Measurements from ENCODE around the gene ENTPD6.

DNA sequence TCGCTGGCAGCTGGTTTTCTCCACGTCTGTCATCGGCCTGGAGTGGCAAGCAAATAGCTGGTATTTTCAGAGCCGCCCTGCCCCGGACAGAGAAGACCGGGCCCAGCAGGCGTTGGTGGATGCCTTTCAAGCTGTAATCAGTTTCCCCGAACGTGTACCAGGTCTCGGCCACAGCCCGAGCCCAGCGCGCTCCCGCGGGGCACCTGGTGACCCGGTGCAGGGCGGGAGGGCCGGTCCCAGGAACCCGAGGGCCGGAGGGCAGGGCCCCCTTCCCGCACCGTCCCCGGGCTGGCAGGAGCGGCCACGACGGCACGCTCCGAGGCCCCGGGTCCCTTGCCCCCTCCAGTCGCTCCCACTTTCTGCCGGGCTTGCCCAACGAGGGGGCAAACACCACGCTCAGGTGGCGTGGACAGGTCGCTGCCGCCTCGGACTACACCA, 52.0 kb downstream of the ENTPD6 start:
- no peak for TF ChIP-seq USF2 (IDR thresholded peaks at IDR 0.05; ENCODE audit: low read depth, low read length)
- TF ChIP-seq POLR2A (IDR thresholded peaks at IDR 0.05; ENCODE audit: low read depth, low read length), result no peak
- TF ChIP-seq, protein P1, sequence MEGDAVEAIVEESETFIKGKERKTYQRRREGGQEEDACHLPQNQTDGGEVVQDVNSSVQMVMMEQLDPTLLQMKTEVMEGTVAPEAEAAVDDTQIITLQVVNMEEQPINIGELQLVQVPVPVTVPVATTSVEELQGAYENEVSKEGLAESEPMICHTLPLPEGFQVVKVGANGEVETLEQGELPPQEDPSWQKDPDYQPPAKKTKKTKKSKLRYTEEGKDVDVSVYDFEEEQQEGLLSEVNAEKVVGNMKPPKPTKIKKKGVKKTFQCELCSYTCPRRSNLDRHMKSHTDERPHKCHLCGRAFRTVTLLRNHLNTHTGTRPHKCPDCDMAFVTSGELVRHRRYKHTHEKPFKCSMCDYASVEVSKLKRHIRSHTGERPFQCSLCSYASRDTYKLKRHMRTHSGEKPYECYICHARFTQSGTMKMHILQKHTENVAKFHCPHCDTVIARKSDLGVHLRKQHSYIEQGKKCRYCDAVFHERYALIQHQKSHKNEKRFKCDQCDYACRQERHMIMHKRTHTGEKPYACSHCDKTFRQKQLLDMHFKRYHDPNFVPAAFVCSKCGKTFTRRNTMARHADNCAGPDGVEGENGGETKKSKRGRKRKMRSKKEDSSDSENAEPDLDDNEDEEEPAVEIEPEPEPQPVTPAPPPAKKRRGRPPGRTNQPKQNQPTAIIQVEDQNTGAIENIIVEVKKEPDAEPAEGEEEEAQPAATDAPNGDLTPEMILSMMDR (conservative IDR thresholded peaks at IDR 0.05; ENCODE audit: low read depth, low read length), result no peak
- no peak for TF ChIP-seq CEBPB (IDR thresholded peaks at IDR 0.05; ENCODE audit: low read depth, low read length)
- TF ChIP-seq SMC3 (IDR thresholded peaks at IDR 0.05; ENCODE audit: low read depth, low read length), result no peak
- no peak for TF ChIP-seq NFE2L2 (IDR thresholded peaks at IDR 0.05; ENCODE audit: low read depth, low read length)
- TF ChIP-seq RCOR1 (IDR thresholded peaks at IDR 0.05; ENCODE audit: insufficient replicate concordance, low read length), result no peak
- no peak for TF ChIP-seq MXI1 (IDR thresholded peaks at IDR 0.05; ENCODE audit: borderline replicate concordance, low read depth, low read length)
- no peak for TF ChIP-seq RFX5 (IDR thresholded peaks at IDR 0.05; ENCODE audit: low read depth, low read length)

All from IMR-90 (cell line).